ENCODE data around the gene TMTC3.

DNA sequence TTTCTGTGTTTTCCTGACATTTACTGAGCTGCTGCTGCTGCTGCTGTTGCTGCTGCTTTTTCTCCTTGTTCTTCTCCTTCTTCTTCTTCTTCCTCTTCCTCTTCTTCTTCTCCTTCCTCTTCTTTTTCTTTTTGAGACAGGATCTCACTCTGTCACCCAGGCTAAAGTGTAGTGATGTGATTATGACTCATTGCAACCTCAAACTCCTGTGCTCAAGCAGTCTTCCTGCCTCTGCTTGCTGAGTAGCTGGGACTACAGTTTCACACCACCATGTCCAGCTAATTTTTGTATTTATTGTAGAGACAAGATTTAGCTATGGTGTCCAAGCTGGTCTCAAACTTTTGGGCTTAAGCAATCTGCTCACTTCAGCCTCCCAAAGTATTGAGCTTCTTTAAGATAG lies 95.8 kb downstream of the TMTC3 start:
- TF ChIP-seq, protein P1, sequence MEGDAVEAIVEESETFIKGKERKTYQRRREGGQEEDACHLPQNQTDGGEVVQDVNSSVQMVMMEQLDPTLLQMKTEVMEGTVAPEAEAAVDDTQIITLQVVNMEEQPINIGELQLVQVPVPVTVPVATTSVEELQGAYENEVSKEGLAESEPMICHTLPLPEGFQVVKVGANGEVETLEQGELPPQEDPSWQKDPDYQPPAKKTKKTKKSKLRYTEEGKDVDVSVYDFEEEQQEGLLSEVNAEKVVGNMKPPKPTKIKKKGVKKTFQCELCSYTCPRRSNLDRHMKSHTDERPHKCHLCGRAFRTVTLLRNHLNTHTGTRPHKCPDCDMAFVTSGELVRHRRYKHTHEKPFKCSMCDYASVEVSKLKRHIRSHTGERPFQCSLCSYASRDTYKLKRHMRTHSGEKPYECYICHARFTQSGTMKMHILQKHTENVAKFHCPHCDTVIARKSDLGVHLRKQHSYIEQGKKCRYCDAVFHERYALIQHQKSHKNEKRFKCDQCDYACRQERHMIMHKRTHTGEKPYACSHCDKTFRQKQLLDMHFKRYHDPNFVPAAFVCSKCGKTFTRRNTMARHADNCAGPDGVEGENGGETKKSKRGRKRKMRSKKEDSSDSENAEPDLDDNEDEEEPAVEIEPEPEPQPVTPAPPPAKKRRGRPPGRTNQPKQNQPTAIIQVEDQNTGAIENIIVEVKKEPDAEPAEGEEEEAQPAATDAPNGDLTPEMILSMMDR (IDR thresholded peaks at IDR 0.05), result no peak
- no peak for TF ChIP-seq POLR2A (IDR thresholded peaks at IDR 0.05)

All from lower leg skin (tissue), 3 donors.